ENCODE measurements around the gene TRAPPC11. TPM values are rescaled to one million over a fixed set of nuclear protein-coding genes. Genes with fewer than 3 reads are reported as not detected.

TRAPPC11 gene
- total and polyA plus RNA-seq, 9 of the 15 experiments (the other 6 are each of a cell fraction or from before 2014, with no cell fraction given), result 11.6 to 49.0 (median 28.7) TPM

- H3K27ac ChIP-seq (ENCODE audit: extremely low read depth, low read depth, low read length), result no peak overlapping the region
- POLR2A ChIA-PET, result no interaction called here
- H3K4me2 ChIP-seq (ENCODE audit: insufficient read depth, low read length), result no peak overlapping the region
- FAIRE-seq (no peak), DNase-seq (ENCODE audit: extremely low read depth in 1 of 4, low spot score in 3 of 4) (no peak), ATAC-seq (no peak)
- H3K27me3 ChIP-seq (ENCODE audit: control insufficient read depth in 2 of 2, insufficient read depth in 2 of 2, low read length in 2 of 2), result peaks cover 6 to 31% of the 10 kb centered on the region in 2 experiments; a peak in 3 of 5 replicates
- 10% methylated on average over 6 of the region's 6 CpGs for WGBS (ENCODE audit: insufficient coverage, low coverage, missing lambda C conversion rate)
- H3K9me1 ChIP-seq (ENCODE audit: control insufficient read depth, insufficient read depth, low read length), result no peaks in the 10 kb centered on the region
- H3K4me1 ChIP-seq (replicated peaks in 1 of 2; ENCODE audit: control insufficient read depth in 2 of 2, insufficient read depth in 2 of 2, low read length in 2 of 2), result peaks cover under 1 to 4% of the 10 kb centered on the region in 2 experiments; a peak in 3 of 5 replicates
- no peaks in the 10 kb centered on the region; the same call in 1 of the 2 replicates for H4K20me1 ChIP-seq (replicated peaks; ENCODE audit: control insufficient read depth, insufficient read depth, low read length)
- no peaks in the 10 kb centered on the region for H3K36me3 ChIP-seq (ENCODE audit: control insufficient read depth, insufficient read depth, low read length)
- H3K9me3 ChIP-seq (replicated peaks; ENCODE audit: control insufficient read depth, insufficient read depth, low read depth, low read length), result no peaks in the 10 kb centered on the region
- in situ Hi-C loops (cut with MboI) (no loop called here), intact Hi-C loops (cut with micrococcal nuclease) (no loop called here)
- no peaks in the 10 kb centered on the region for H3K79me2 ChIP-seq (ENCODE audit: control insufficient read depth, insufficient read depth, low read length)
- BruUV-seq (replicated peaks), result no TSS peak
- TF ChIP-seq ZC3H11A (IDR thresholded peaks at IDR 0.05; ENCODE audit: low read depth, low read length), result no peak
- TF ChIP-seq CREBBP (IDR thresholded peaks at IDR 0.05; ENCODE audit: low read depth, low read length), result no peak
- TF ChIP-seq SIX5 (IDR thresholded peaks at IDR 0.05; ENCODE audit: borderline replicate concordance in 1 of 2, insufficient read depth in 1 of 2, low read depth in 1 of 2, low read length in 2 of 2), result no peak
- no peak for TF ChIP-seq NFATC3 (IDR thresholded peaks at IDR 0.05)
- no peak for TF ChIP-seq ZNF766 (CRISPR knock-in tag; conservative IDR thresholded peaks at IDR 0.05)
- no peak for TF ChIP-seq DEAF1 (CRISPR knock-in tag; IDR thresholded peaks at IDR 0.05)
- TF ChIP-seq DPF2 (IDR thresholded peaks at IDR 0.05), result no peak
- TF ChIP-seq CHD1 (IDR thresholded peaks at IDR 0.05; ENCODE audit: low read length), result no peak
- no peak for TF ChIP-seq ZNF655 (CRISPR knock-in tag; IDR thresholded peaks at IDR 0.05)
- TF ChIP-seq MEIS2 (IDR thresholded peaks at IDR 0.05; ENCODE audit: partially characterized antibody), result no peak
- no peak for TF ChIP-seq CREB1 (IDR thresholded peaks at IDR 0.05)
- no peak for TF ChIP-seq CREB1 (CRISPR knock-in tag; IDR thresholded peaks at IDR 0.05)
- no peak for TF ChIP-seq ZNF609 (CRISPR knock-in tag; IDR thresholded peaks at IDR 0.05; ENCODE audit: borderline replicate concordance)
- TF ChIP-seq LARP7 (IDR thresholded peaks at IDR 0.05), result no peak
- no peak for TF ChIP-seq STAT5A (IDR thresholded peaks at IDR 0.05; ENCODE audit: borderline replicate concordance, low read length)
- H2AFZ ChIP-seq (ENCODE audit: low read depth, low read length), result no peak overlapping the region
- H3K4me3 ChIP-seq, result no peak overlapping the region
- CTCF ChIA-PET (ENCODE audit: low intra/inter-chr PET ratio), result no interaction called here
- H3K9ac ChIP-seq (ENCODE audit: insufficient read depth in 1 of 2, low read depth in 2 of 2, low read length in 2 of 2), result no peak overlapping the region
Observed at GRCh38 chr4:183624548-183624947, 34.5 kb upstream of the TRAPPC11 start.
